ENCODE measurements around the gene GFI1B. TPM values are rescaled to one million over a fixed set of nuclear protein-coding genes. Genes with fewer than 3 reads are reported as not detected.
"Not testable (repeated sequence)": the region's sequence is repeated elsewhere in the genome, so short reads cannot be mapped to it uniquely, and the experiment has no call there.

GFI1B gene
- total RNA-seq, 1 donor from 2014 or later: 0.27 TPM

GRCh38 chr9:132986640-132987620, 8.4 kb downstream of the GFI1B start:
- Histone ChIP-seq H3K36me3 (no peaks in the 10 kb centered on the region), H3K4me1 (peaks cover 18% of the 10 kb centered on the region), H3K4me3 (no peak overlapping the region), H3K9me3 (replicated peaks) (no peaks in the 10 kb centered on the region), H3K27ac (replicated peaks) (peak overlapping the region; percentile 54), H3K27me3 (ENCODE audit: low read depth) (peaks cover 74% of the 10 kb centered on the region)
- no peak for TF ChIP-seq CTCF (IDR thresholded peaks at IDR 0.05; ENCODE audit: borderline replicate concordance)
- intact Hi-C loops (cut with micrococcal nuclease): no loop called here
- DNase-seq: no peak

GRCh38 chr9:132988244-132989013, 9.9 kb downstream of the GFI1B start:
- Histone ChIP-seq H3K27me3 (ENCODE audit: low read depth) (peaks cover 75% of the 10 kb centered on the region), H3K4me3 (no peak overlapping the region), H3K27ac (replicated peaks) (no peak overlapping the region), H3K4me1 (peaks cover 18% of the 10 kb centered on the region), H3K9me3 (replicated peaks) (no peaks in the 10 kb centered on the region), H3K36me3 (no peaks in the 10 kb centered on the region)
- no peak for TF ChIP-seq CTCF (IDR thresholded peaks at IDR 0.05; ENCODE audit: borderline replicate concordance)
- DNase-seq: no peak
- intact Hi-C loops (cut with micrococcal nuclease): no loop called here

GRCh38 chr9:132989014-132989310, 10.5 kb downstream of the GFI1B start:
- peaks cover 18% of the 10 kb centered on the region for H3K4me1 ChIP-seq
- H3K27ac ChIP-seq (replicated peaks): no peak overlapping the region
- TF ChIP-seq CTCF (IDR thresholded peaks at IDR 0.05; ENCODE audit: borderline replicate concordance): no peak
- peaks cover 75% of the 10 kb centered on the region for H3K27me3 ChIP-seq (ENCODE audit: low read depth)
- intact Hi-C loops (cut with micrococcal nuclease): no loop called here
- no peak for DNase-seq
- H3K4me3 ChIP-seq: no peak overlapping the region
- H3K36me3 ChIP-seq: no peaks in the 10 kb centered on the region
- H3K9me3 ChIP-seq (replicated peaks): no peaks in the 10 kb centered on the region

- no peak for DNase-seq
- intact Hi-C loops (cut with micrococcal nuclease): no loop called here
- no peaks in the 10 kb centered on the region for H3K36me3 ChIP-seq
- TF ChIP-seq CTCF (IDR thresholded peaks at IDR 0.05; ENCODE audit: borderline replicate concordance): no peak
- H3K4me1 ChIP-seq: peaks cover 18% of the 10 kb centered on the region
- H3K27ac ChIP-seq (replicated peaks): no peak overlapping the region
- no peaks in the 10 kb centered on the region for H3K9me3 ChIP-seq (replicated peaks)
- H3K4me3 ChIP-seq: no peak overlapping the region
- peaks cover 76% of the 10 kb centered on the region for H3K27me3 ChIP-seq (ENCODE audit: low read depth)
Observed at GRCh38 chr9:132989414-132989996, 11.0 kb downstream of the GFI1B start.

GRCh38 chr9:132989998-132990557, 11.6 kb downstream of the GFI1B start:
- intact Hi-C loops (cut with micrococcal nuclease); DNase-seq; H3K4me3 ChIP-seq; H3K9me3 ChIP-seq (replicated peaks); H3K36me3 ChIP-seq; H3K27ac ChIP-seq (replicated peaks): not testable (repeated sequence)
- peaks cover 76% of the 10 kb centered on the region for H3K27me3 ChIP-seq (ENCODE audit: low read depth)
- peaks cover 18% of the 10 kb centered on the region for H3K4me1 ChIP-seq
